GM18909 (cell line): ENCODE data around the gene PLLP.

ENCODE experiments used
- ATAC-seq: cut with Tn5 transposase; IDR thresholded peaks from one replicate; pipeline ENCODE4 v1.9.1; 2021; ENCODE audit warnings: mild to moderate bottlenecking; ENCODE audit not compliant: unreplicated experiment, poor library complexity

The PLLP gene

DNA sequence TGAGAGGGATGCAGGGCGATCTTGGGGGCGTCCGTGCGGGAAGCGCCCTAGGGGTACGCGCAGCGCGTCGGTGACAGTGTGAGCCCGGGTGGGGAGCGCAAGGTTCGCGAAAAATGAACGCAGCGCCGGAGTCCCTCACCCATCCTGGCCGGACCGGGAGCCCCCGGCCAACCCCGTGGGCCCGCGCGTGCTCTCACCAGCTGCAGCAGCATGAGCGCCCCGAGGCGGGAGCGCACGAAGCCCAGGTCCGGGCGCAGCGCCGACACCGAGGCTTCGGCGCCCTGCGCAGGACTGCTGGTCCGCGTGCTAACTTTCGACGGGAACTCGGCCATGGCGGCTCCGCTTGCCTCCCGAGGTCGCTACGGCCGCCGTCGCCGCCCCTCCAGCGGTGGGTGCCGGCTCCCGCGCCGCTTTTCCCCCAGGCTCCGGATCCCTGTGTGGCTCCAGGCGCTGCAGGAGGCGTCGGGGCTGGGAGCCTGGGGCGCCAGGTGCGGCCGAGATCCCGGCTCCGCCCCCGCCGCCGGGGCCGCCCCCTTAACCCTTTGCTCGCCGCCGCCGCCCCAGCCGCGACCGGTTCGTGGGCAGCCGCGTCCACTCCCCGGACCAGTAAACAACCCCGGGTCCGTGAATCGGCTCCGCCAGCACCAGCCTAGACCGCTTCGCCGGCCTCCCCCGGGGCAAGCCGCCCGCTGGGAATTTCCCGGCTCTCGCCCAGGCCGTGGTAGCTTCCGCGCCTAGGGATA is at the start of gene PLLP:
TSS of gene PLLP (minus strand) at position 464 of the 743 bp plus-strand sequence. CDS start at position 332, 132 bp downstream.
- no peak for ATAC-seq

- ATAC-seq = no peak
Observed at GRCh38 chr16:57333402-57333801, 48.9 kb upstream of the PLLP start.

DNA sequence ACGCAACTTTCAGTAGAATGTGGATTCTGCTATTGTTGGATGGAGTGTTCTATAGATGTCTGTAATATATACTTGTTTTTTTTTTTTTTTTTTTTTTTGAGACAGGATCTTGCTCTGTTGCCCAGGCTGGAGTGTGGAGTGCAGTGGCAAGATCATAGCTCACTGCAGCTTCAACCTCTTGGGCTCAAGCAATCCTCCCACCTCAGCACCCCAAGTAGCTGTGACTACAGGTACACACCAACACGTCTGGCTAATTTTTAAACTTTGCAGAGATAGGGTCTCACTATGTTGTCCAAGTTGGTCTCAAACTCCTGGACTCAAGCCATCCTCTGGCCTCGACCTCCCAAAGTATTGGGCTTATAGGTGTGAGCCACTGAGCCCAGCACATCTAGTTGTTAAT is 46.9 kb upstream of the PLLP start:
- no peak for ATAC-seq

DNA sequence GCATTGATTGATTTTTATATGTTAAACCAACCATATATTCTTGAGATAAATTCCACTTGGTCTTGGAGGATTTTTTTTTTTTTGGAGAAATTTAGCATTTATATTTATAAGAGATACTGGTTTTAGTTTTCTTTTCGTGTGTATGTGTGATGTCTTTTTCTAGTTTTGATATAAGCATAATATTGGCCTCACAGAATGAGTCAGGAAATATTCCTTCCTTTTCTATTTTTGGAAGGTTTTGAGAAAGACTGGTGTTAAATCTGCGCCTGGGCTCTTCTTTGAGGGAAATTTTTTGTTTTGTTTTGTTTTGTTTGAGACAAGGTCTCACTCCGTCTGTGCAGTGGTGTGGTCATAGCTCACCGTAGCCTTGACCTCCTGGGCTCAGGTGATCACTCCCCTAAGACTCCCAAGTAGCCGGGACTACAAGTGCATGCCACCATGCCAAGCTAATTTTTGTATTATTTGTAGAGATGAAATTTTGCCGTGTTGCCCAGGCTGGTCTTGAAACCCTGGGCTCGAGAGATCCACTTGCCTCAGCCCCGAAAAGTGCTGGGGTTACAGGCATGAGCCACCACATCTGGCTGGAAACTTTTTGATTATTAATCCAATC is 45.4 kb upstream of the PLLP start:
- no peak for ATAC-seq

DNA sequence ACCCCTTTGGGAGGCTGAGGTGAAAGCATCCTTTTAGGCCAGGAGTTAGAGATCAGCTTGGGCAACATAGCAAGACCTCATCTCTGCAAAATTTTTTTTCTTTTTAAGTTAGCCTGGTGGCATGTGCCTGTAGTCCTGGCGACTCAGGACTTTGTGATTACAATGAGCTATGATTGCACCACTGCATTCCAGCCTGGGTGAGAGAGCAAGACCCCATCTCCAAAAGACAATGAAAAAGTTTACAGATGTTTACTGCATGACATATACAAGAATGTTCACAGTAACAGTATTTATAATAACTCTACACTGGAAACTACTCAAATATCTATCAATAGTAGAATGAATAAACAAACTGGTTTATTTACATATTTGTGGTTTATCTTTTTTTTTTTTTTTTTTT is 41.0 kb upstream of the PLLP start:
- ATAC-seq = no peak

DNA sequence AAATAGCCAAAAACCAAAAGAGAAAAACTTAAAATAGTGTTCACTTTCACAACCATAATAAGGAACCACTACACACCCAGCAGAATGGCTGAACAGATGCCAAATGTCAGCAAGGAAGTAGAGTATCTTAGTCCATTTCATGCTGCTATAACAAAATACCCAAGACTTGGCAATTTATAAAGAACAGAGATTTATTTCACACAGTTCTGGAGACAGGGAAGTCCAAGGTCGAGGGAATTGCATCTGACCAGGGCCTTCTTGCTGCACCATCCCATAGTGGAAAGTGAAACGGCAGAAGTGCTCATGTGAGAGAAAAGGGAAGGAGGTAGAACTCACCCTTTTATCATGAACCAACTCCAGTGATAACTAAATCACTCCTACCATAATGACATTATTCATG is 40.3 kb upstream of the PLLP start:
- ATAC-seq = no peak

GRCh38 chr16:57319646-57320045 is 35.2 kb upstream of the PLLP start:
- ATAC-seq = no peak

GRCh38 chr16:57318240-57318970 is 33.9 kb upstream of the PLLP start:
- no peak for ATAC-seq

DNA sequence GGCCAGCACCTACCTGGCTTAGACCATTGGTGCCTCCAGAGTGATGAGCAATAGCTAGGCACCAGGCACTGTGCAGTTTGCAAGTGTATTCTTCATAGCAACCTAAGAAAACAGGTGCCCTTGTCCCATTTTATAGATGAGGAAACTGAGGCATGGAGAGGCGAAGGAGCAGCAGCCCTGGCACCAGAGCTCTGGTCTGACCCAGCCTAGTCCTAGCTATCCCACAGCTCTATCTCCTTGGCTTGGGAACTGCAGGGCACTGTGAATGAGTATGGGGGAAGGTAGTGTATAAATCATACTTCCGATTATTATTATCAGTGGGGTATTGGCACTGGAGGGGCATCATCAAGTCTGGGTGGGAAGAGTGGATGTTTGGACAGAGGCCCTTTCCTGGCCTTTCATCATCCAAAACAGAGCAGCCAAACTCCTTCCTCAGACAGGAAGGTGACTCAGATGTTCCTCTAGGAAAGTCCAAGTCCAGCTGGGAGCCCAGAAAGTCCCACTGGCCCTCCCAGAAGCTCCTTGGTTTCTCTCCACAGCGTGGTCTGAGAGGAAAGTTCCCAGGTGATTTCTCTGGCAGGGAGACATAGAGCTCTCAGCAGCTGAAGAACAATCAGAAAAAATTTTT is 32.0 kb upstream of the PLLP start:
- no peak for ATAC-seq

DNA sequence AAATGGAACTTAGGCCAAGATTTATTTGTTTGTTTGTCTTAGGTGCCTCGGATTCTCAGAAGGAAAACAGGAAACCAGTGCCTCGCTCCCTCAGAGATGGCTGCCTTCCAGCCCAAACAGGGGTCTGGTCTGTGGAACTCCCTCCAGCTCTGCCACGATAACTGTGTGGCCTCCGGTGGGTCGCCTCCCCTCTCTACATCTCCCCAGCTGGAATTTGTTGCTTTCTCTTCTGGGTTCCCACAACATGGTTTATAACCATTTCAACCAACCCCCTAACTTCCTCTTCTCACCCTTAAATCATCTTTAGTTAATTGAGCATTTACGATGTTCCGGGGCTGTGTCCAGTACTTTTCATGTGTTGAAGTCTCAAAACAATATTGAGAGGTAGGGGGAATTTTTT is 30.9 kb upstream of the PLLP start:
- no peak for ATAC-seq

GRCh38 chr16:57314161-57314785 is 29.8 kb upstream of the PLLP start:
- no peak for ATAC-seq

DNA sequence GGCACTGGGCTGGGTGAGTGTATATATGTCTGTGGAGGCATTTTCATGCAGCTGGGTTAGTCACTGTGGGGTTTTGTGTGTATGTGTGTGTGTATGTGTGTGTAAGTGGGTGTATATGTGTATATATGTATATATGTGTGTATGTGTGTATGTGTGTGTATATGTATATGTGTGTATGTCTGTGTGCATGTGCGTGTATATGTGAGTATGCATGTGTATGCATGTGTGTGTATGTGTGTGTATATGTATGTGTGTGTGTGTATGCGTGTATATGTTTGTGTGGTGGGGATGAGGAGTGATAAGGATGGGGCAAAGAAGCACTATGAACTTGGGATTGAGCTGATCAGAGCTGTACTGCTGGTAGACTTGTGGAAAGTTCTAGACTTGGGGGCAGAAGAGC is 29.0 kb upstream of the PLLP start:
- ATAC-seq = no peak

DNA sequence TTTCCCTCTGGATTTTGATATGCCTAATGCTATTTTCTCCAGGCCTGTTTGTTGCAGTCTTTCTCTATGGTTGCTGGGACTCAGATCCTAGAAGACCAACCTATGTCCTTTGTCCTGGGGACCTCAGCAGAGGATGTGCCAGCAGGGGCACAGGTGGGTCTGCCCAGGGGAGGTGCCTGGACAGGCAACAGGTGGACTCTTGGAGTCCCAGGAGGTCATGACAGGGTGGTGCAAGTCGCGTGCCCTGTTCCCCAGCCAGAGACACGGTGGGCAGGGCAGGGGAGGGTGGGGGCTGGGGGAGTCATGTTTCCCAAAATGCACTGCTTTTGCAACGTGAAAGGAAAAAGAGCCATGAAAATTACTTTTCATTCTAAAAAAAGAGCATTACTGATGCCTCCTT is 26.3 kb upstream of the PLLP start:
- no peak for ATAC-seq

DNA sequence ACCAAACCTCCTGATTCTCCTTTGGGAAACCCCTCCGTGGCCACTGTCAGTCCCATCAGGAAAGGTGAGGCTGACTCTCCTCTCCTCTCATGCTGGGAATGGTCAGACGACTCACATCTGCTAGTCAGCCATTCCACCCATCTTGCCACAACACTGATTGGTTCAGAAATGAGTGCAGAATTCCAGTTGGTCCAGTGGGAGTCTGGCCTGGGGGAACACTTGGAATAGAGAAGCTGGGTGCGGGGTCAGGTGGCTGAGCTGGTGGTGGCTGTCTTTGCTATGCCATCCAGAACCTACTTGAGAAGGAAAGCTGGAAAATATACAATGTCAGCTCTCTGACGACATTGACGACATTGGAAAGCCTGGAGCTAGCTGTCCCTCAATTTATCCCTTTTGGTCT is 23.6 kb upstream of the PLLP start:
- ATAC-seq = no peak

DNA sequence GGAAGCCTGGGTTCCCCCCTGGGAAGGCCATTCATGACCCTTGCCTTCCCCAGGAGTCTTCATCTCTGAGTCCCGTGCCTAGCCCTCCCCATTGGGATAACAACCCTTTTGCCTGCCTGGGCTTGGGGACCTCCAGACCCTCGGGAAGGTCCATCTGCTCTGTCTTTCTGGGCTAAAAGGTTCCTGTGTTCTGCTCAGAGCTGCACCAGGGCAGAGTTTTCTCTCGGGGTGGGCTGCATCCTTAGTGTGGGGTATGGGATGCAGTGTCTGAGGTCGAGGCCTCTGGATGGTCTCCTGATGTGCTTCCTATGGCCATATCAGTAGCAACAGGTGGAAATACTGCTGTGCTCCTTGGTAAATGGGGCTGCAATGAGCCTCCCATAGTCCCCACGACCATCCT is 22.9 kb upstream of the PLLP start:
- no peak for ATAC-seq

DNA sequence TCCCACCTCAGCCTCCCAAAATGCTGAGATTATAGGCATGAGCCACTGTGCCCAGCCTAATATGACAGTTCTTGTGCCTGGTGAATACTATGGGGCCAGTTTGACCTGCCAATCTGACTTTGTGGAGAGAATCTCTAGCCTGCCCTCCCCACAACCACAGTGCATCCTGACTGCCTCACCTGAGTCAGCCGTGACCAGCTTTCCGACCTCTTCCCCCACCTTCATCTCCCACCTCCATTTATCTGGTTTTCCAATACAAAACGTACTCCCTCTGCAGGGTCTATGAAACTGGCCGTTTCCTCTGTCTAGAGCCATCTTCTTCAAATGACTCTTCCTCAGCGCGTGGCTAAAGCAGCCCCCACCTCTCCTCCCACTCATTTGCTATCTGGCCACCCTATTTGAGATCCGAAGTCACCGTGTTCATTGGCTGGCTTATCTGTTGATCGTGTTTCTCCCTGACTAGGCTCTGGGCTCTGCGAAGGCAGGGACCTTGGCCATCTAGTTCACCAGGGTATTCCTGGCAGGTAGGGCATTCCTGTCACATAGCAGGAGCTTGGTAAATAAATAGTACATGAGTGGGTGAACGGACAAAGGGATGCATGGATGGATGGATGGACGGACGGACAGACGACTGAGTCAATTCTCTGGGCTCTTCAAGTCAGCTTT is 22.3 kb upstream of the PLLP start:
- ATAC-seq = no peak

DNA sequence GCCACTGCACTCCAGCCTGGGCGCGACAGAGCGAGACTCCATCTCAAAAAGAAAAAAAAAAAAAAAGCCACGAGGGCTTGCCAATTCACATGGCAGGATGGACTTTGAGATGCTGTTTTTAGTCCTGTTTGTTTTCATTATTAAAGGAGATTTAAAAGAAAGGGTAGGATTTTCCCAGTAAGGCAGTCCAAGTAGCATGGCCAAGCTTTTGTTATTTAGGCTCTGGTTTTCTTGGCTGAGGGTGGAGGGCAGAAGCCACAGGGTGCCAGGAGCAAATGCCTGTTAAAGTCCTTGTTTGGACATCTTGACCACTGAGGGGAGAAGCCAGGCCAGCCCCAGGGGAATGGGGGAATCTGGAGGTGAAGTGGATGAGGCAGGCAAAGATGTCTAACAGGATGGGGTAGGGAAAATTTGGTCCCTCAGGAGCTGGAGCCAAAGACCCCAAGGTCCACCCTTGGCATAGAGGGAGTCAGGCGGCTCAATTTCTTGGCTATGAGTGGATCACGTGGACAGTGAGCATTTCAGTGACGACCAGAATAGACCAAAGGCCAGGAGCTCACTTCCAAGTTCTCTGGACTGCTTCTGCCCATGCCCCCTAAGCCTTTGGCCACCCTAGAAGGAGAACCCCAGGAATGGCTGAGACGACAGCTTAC is 20.8 kb upstream of the PLLP start:
- no peak for ATAC-seq

GRCh38 chr16:57304169-57305061 is 19.9 kb upstream of the PLLP start:
- ATAC-seq = no peak

GRCh38 chr16:57303910-57304168 is 19.4 kb upstream of the PLLP start:
- no peak for ATAC-seq
